C4-2B (cell line): ENCODE data around the gene FCHSD2.

Experiments used
- CTCF ChIP-seq: fragments of 450-650 bp; conservative IDR thresholded peaks from 2 replicates; pipeline ENCODE4 v1.5.1; 2017; ENCODE audit warnings: mild to moderate bottlenecking
- ZFX ChIP-seq: fragments of 450-650 bp; IDR thresholded peaks from 2 replicates; pipeline ENCODE4 v1.6.1; 2017

- no peak for TF ChIP-seq CTCF
- TF ChIP-seq ZFX, result no peak
Observed at GRCh38 chr11:72962084-72962483, 180.0 kb downstream of the FCHSD2 start.
